CD4-positive, alpha-beta T cell treated with Interleukin-6 for 4 hours (primary cell): ENCODE data around the gene GIT1.

Experiments
- DNase-seq: peaks from one replicate; pipeline ENCODE4 v3.0.0-alpha.2; 2020; ENCODE audit warnings: mixed read lengths

The GIT1 gene

DNA sequence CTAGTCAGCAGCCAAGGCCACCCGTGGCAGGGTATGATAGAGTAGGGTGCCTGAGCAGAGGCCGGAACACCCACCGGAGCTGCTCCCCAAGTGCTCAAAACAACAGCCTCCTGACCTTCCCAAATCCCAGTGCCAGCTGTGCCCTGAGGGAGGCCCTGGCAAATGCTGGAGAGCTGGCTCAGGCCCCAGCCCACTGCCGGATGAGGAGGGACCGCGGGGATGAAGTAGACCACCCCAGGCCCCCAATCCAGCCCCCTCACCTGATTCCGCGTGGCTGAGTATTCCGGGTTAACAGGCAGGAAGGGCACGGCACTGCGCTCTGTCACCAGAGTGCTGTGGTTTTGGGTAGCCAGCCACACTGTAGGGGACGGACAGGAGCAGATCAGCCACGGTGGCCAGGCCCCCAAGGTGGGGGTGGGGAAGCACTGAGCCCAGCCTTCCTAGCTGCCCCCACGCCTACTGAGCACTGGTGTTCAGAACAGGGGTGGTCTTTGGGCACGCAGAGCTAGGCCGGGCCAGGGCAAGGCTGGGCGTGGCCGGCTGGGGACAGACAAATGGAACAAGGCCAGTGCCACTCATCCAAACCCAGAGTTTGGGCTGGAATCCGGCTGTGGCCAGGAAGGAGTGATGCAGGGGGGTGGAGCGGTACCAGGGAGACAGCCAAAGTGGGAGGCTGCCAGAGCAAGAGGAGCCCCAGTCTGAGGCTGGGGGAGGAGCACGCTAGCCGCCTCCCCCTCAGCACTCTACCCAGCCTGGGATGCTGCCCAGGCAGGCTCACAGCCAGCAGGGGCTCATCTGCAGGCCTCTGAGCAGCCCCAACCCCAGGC, 11.8 kb downstream of the GIT1 start:
- no peak for DNase-seq

DNA sequence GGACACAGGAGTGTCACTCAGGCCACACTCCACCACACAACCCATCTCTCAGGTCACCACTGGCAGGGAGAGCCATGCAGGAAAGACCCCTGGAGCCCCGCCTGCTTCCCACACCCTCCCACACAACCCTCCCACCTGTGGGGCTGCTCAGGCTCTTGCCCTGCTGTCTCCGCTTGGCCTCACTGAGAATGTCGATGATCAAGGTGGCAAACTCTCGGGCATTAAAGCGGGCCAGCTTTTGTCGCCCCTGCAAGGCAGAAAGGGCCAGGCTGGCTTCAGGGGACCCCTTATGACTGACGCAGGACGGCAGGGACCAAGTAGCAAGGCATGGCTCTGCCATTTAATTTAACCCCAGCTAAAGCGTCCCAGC, 12.5 kb downstream of the GIT1 start:
- no peak for DNase-seq

DNA sequence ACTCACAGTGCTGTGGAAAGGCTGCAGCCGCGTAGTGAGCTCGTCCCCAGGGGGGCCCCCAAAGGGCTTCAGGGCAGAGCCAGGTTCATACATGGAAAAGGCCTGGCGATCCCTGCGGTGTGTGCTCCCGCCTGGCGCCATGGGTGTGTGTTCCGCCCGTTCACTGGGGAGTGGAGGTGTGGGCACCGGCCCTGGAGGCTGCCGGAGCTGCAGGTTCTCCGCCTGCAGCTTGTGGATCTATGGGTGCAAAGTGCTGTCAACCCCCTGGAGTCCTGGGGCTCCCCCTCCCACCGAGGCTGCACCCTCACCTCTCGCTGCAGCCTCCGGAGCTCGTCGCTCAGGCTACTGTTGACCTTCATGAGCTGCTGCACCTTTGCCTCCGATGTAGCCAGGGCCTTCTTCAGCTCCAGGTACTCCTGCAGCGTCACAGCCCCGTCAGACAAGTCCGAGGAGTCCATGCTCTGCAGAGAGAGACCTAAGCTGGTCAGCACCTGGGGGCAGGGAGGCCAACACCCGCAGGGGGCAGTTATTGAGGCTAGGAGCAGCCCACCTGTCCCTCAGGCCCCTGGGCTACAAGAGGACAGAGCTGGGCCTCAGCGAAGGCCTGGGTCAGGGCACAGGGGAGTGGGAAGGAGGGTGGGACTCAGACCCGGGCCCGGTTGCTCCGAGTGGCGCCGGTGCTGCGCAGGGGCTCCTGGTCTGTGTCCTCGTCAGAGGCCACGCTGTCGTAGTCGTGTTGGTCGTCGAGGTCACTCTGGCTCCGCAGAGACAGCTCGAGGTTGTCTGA, 13.0 kb downstream of the GIT1 start:
- DNase-seq: no peak

DNA sequence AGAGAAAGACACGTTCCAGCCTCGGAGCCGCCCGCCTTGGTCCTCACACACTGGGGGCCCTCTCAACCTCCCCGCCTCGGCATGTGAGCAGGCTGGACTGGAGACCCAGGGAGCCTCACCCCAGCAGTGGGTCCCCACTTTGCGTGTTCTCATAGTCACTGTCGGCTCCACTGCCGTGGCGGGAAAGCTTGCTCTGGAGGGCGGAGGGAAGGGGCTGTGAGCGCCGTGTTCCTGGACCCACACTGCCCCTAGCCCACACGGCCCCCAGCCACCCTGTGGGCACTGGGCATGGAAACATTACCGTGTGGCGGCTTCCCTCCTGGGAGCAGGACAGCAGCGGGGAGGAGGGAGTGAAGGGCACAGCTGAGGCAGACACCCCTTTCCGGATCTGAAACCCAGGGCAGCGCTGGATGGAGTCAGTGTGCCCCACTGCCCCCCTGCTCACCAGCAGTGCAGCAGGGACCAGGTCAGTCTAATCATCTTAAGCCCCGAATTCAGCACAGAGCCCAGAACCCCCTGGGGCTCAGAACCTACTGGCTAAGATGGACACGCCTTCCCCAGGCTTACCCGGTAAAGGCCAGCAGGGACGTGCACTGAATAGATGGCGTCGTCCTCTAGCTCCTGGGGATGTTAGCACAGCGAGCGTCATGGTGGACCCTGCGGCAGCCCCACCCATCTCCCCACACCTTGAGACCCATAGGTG, 13.8 kb downstream of the GIT1 start:
- DNase-seq: no peak

DNA sequence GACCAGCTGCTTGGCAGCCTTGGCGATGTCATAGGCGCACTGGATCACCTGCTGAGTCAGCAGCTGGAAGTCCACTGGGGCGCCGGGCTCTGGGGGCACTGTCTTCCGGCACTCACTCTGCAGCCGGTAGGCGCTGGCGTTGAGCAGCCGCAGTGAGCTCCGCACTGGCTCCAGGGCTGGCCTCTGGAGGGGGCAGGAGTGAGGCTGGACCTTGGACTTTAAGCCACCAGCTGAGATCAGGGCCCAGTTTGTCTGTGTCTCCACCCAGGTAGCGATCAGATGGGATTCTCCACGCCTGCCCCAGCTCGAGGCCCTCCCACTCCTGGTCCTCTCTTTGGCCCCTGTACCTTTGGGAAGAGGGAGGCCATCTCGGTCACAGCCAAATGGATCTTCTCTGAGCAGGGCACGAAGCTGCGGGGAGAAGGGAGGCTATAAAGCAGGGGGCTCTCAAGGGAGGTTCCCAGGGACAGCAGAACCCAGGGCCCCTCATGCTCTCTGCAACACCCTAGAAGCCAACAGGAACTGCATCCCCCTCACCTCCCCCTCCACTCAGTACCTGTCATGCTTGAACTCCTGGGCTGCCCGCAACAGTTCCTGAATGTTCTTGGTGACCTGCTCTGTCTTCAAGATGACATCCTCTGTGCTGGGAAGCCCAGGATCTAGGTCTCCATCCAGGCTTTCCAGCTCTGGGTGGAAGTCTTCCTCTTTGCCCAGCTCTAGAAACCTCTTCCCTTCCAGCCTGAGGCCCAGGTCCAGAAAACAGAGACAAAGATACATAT, 14.5 kb downstream of the GIT1 start:
- no peak for DNase-seq

DNA sequence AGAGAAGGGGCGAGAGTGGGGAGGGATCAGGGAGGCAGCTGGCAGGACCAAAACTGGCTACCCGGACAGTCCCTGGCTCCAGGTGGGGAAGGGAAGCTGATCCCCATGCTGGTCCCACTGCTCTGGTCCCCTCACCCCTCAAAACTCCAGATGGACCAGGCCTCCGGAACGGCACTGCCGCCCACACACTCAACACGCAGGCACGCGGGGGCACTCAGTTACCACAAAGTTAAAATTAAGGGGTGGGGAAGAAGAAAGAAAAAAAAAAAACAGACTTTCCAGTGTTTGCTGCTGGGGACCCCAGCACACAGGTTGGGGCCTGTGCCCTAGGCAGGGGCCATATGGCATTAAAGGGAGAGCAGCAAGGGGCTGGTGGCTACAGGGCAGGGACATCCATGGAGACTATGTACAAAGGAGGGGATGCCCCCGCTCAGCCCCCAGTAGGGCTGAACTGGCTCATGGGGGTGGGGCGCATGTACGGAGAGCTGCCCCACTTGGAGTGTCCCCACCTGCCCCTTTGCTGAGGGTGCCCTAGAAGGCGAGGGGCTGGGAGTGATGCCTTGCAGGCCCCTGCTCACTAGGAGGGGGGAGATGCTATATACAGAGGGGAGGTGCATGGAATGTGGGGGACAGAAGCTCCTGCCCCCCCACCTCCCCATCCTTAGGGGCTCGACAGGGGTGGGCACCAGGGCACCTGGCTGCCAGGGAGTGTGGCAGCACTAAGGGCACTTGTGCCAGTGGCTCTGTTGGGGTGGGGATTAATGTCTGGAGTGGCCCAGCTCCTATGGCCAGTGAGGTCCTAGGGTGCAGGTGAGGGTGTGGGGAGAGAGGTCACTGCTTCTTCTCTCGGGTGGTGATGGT, 15.3 kb downstream of the GIT1 start:
- DNase-seq: no peak

DNA sequence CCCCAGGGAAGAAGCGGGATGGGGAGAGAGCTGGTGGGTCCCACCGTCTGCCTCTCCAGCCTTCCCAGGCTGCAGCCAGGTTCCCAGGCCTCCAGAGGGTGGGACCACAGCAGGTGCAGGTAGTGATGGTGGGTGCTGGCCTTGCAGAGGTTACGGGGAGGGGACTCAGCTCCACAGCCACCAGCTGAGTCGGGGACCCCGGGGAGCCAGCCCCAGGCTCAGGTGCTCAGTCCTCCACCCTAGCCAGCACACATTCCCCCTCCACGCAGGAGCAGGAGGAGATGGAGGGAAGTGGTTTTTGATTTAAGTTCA, 15.9 kb downstream of the GIT1 start:
- DNase-seq: no peak

DNA sequence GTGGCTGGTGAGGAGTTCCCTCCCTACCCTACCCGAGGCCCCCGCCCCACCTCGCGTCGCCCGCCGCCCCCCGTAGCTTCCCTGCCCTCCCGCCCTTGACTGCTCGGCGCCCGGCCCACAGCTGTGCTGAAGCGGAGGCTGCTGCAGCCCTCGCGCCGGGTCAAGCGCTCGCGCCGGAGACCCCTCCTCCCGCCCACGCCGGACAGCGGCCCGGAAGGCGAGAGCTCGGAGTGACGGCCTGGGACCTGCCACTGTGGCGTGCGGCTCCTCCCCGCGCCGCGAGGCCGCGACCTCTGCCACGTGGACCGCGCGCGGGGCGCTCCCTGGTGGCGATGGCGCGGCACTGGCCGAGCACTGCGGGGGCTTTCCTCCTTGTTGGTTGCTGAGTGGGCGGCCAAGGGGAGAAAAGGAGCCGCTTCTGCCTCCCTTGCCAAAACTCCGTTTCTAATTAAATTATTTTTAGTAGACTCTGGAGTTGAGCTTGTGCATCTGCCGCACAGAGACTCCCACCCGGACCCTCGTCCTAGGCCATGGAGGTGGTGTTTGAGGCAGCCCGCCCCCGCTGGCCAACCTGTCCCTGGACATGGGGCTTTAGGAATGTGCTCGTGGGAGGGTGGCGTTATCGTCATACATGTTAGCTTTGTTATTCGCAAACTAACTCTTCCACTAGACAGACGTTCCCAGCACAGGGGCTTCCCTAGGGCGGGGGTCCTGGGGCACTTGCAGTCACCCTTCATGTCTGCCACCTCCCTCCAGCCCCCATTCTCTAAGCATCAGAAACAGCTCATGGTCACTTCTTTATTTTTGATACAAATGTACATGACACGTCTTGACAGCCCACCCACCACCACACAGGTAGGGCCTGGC, 16.5 kb downstream of the GIT1 start:
- peak; percentile 55 for DNase-seq

DNA sequence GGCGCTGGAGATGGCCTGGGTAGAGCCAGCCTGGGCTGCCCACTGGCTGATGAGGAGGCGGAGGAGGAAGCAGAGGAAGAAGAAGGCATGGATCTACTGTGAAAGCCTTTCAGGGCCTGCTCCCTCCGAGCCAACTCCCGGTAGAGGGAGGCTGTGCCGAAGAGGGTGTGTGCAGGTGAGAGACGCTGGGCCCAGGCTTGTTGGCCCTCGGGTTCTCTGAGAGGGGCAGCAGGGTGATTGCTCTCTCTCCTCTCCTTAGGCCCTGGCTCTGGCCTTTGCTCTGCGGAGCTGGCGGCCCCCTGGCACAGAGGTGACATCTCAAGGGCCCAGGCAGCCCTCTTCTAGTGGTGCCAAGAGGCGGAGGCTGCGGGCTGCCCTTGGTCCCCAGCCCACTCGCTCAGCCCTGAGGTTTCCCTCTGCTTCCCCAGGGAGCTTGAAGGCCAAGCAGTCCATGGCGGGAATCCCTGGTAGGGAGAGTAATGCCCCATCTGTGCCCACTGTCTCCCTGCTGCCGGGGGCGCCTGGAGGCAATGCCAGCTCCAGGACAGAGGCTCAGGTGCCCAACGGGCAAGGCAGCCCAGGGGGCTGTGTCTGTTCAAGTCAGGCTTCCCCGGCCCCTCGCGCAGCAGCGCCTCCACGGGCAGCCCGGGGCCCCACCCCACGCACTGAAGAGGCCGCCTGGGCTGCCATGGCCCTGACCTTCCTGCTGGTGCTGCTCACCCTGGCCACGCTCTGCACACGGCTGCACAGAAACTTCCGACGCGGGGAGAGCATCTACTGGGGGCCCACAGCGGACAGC, 17.4 kb downstream of the GIT1 start:
- no peak for DNase-seq

DNA sequence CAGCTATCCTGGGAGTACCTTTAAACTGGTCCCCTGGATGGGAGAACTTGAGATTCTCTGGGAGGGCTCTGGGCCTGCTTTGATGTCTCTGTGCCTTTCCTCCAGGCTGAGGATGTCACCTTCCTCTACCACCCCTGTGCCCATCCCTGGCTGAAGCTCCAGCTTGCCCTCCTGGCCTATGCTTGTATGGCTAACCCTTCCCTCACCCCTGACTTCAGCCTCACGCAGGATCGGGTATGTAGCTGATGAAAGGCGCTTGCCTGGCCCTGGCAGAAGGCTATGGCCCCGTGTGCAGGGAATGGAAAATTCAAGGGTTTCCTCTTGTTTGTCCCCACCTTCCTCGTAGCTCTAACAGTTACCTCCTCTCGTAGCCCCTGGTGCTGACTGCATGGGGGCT, 18.0 kb downstream of the GIT1 start:
- DNase-seq: no peak

DNA sequence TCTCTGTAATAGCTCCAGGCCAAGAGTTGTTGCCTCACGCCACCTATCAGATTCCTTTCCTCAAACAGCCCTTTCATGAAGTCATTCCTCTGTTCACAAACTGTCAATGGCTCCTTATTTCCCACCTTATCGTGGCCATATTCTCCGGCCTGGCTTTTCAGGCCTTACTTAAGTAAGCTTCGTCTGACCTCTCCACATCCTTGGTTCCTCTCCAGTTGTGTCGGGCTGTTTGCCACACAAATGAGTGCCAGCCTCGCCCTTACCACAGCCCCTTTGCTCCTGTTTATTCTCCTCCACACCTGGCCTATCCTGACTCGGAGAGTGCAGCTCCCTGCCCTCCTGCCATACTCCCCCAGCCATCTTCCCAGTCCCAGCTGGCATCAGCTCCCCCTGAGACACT, 18.9 kb downstream of the GIT1 start:
- no peak for DNase-seq

DNA sequence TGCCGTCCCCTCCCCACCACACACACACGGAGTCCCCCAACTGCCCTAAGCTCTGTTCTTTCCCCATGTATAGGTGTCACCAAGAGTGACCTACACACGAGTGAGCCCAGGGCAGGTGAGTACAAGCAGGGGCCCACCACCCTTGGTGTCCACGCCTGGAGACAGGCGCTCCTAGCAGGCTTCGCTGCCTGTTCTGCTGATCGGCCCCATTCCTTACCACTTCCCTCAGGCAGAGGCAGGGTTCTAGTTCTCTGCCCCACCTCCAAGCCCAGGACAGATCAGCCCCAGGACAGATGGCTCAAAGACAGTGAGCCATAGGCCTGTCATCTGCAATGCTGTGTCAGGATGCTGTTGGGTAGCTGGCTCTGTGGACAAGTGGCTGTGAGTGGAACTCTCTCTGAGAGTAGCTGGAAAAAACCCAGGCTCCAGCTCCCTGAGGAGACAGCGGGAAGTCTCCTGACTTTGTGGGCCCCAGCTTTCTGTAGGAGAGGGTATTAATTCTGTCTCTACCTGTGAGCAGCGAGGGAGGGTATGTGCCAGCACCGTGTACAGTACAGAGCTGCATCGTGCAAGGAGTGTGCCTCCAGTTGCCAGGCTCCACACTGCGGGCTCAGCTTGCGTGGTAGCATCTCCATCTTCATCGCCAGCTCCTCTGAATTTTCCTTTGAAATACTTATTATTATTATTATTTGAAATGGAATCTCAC, 20.1 kb downstream of the GIT1 start:
- no peak for DNase-seq

DNA sequence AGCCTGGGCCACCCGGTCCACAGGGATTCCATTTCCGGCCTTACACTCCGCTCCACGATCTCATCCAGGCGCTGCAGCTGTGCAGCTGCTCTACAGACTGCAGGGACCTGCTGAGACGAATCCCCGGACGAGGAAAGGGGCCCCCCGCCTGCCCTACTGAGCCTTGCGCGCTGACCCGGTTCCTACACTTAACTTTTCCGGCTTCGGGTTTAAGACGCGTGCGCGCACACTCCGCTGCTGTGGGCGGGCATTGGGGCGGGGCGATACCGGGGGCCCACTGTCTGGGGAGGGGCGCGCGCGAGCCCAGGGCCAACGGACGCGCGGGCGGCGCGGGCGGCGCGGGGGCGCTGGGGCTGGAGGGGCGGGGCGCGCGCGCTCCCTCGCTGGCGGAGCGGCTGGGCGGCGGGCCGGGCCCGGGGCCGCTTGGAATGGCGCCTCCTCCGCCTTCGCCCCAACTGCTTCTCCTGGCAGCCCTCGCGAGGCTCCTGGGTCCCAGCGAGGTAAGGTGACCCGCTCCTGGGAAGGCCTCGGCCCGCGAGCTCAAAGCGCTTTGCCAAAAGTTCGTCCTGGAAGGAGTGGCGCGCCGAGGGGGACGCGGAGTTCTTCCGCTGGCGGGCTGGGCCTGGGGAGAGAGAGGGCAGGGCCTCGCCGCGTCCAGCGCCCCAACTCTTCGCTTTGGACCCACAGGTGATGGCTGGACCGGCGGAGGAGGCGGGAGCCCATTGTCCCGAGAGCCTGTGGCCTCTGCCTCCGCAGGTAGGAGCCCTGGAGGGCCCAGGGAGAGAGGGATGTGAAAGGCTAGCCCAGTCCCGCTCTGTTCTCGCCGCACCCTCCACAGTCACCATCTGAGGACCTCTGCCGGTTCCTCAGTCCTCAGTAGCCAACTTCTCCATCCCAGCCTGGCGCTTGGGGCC, 20.9 kb downstream of the GIT1 start, which contains the start of gene TP53I13:
Gene TP53I13, plus strand, starts transcription at position 371 of the 914 bp plus-strand sequence. Its CDS starts 58 bp downstream, at position 429.
- peak; percentile 97 for DNase-seq

DNA sequence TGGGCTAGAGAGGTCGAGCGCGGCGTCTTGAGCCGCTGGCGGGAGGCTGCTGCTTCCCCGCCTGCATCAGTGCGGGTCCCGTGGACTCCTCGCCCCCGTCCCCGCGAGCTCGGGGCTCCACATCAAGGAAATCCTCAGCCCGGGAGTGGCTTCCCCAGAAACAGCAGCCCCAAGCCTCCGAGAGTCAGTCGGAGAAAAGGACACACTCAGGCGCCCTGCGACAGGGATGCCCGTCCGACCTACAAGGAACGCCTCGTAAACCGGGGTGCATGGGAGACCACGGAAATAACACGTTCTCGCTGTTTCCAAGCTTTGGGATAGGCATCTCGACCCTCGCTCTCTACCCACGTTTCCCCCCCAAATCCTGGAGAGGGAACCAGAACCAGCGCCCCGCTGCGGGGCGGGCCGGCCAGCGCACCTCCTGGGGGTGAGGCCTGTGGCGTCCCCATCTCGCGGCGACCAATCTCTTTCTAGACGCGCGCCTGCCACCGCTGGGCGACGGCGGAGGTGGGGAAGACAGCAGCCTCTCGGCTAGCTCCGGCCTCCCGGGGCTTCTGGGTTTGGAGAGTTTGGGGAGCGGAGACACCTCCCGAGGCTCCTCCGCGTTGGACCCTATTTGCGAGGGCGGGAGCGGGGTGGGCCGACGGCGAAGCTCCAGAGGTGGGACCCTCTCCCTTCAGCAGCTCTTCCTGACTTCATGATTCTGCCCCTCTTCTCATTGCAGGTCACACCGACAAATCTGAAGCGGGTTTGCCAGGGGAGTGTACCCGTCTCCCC, 21.7 kb downstream of the GIT1 start:
- DNase-seq: peak; percentile 82

DNA sequence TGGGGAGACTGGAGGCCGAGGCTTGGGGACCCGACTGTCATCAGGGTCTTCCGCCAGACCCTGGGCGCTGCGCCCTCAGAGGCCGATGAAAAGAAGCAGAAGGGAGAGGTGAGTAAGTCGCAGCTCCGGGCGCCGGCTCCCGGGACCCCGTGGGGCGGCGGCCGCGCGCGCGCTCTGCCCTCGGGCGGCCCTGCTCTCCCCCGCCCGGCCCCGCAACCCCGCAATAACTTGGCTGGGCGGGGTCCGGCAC, 22.2 kb downstream of the GIT1 start:
- no peak for DNase-seq

DNA sequence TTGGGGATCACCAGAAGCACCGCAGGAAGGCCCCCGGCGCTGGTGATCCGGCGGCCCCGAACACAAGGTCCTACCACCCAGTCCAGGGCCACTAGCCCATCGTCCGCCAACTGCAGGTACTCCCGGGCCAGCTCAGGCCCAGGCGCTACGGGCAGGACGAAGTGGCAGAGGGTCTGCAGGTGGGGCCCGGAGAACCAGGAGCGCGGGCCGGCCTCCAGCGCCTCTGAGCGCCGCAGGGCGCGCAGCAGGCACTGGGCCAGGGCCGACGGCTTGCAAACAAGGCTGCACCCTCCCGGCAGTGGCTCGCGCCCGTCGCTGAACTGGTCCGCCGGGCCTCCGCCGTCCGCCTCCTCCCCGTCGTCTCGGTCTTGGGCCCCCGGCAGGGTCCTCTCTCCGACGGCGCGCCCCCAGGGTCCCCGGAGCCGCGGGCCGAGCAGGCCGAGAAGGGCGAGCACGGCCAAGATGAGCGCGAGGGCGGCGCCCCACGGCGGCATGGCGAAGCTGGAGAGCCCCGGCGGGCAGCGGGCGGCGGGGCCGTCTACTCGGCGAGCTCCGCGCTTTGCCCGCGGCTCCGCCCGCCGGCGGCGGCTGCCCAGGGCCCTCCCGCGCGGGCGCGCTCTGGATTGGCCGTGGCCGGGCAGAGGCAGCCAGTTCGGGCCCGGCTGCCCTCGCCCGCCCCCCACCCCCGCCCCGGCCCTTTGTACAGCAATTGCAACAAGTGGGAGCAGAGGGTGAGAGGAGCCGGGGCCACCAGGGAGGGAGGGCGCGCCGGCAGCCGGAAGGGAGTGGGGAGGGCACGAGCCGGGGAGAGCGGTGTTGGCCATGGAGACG, 22.8 kb downstream of the GIT1 start, which contains the start of gene ABHD15:
Gene ABHD15, minus strand, starts transcription at position 565 of the 831 bp plus-strand sequence. Its CDS starts 71 bp downstream, at position 494.
- peak; percentile 61 for DNase-seq
